Caco-2 (cell line): ENCODE results near the gene ZNF319. TPM values are rescaled to one million over a fixed set of nuclear protein-coding genes. Genes with fewer than 3 reads are reported as not detected.

Experiments
- BruUV-seq: library from RNA; stranded (reverse); fragments of 400-500 nt; replicated peaks from 2 replicates; lab custom pipeline; 2021; lab: Mats Ljungman, UMichigan
- CTCF ChIA-PET: fragments of 300-600 bp; sonication (Branson Sonifier 250); formaldehyde crosslinking; loops from one replicate; lab custom pipeline; 2022; ENCODE audit warnings: antibody characterized with exemption; lab: Charles Lee
- POLR2A ChIA-PET: fragments of 300-600 bp; sonication (Branson Sonifier 250); formaldehyde crosslinking; loops from one replicate; lab custom pipeline; 2022; ENCODE audit warnings: antibody characterized with exemption; lab: Charles Lee
- DNase-seq, 2 experiments: peaks; one replicate each; pipeline versions ENCODE4 v3.0.0 to v3.0.0-alpha.2; 2020 to 2022
- H3K27me3 ChIP-seq: replicated peaks from 2 replicates; pipeline ENCODE4 v1.6.0; 2011; ENCODE audit warnings: low read length; ENCODE audit not compliant: control insufficient read depth, insufficient read depth
- H3K36me3 ChIP-seq: 2 replicates; pipeline ENCODE4 v1.5.1; 2011; ENCODE audit warnings: low read length; ENCODE audit not compliant: control insufficient read depth, insufficient read depth
- H3K4me1 ChIP-seq: fragments of 250-450 bp; sonication (Bioruptor Pico); 2 replicates; pipeline ENCODE4 v1.5.1; 2020; ENCODE audit warnings: mild to moderate bottlenecking
- H3K4me3 ChIP-seq: 2 replicates; pipeline ENCODE4 v1.5.1; 2011; ENCODE audit warnings: low read depth, mild to moderate bottlenecking, control low read depth, low read length
- H3K9me3 ChIP-seq: fragments of 250-450 bp; sonication (Bioruptor Pico); 2 replicates; pipeline ENCODE4 v1.5.1; 2020; ENCODE audit warnings: mild to moderate bottlenecking, moderate library complexity
- H3K27ac Mint-ChIP-seq: one replicate; pipeline ENCODE4 v1.8.0; 2022; ENCODE audit warnings: mixed read lengths; ENCODE audit not compliant: unreplicated experiment
- H3K27me3 Mint-ChIP-seq: one replicate; pipeline ENCODE4 v1.8.0; 2022; ENCODE audit warnings: mixed read lengths; ENCODE audit not compliant: insufficient read depth, unreplicated experiment
- H3K36me3 Mint-ChIP-seq: one replicate; pipeline ENCODE4 v1.8.0; 2022; ENCODE audit warnings: mild to moderate bottlenecking, mixed read lengths; ENCODE audit not compliant: insufficient read depth, unreplicated experiment
- H3K4me1 Mint-ChIP-seq: one replicate; pipeline ENCODE4 v1.8.0; 2022; ENCODE audit warnings: low read depth, mixed read lengths; ENCODE audit not compliant: unreplicated experiment
- H3K4me3 Mint-ChIP-seq: one replicate; pipeline ENCODE4 v1.8.0; 2022; ENCODE audit warnings: mild to moderate bottlenecking, moderate library complexity, mixed read lengths; ENCODE audit not compliant: unreplicated experiment
- H3K9me3 Mint-ChIP-seq: one replicate; pipeline ENCODE4 v1.8.0; 2022; ENCODE audit warnings: mixed read lengths; ENCODE audit not compliant: unreplicated experiment
- CTCF ChIP-seq, 2 experiments: fragments of 200-600 bp in 1 of 2; IDR thresholded peaks; 1 replicate in 1 of 2; 2 replicates in 1 of 2; pipeline versions ENCODE4 v1.5.1 to v1.8.0; 2011 to 2022; ENCODE audit warnings: antibody characterized with exemption in 1 of 2, control low read depth in 1 of 2, inconsistent platforms in 1 of 2, low read depth in 1 of 2, low read length in 1 of 2, mild to moderate bottlenecking in 1 of 2, moderate library complexity in 1 of 2; ENCODE audit not compliant: insufficient read depth in 1 of 2, severe bottlenecking in 1 of 2, unreplicated experiment in 1 of 2
- intact Hi-C: fragments of 100-400 bp; cut with micrococcal nuclease; formaldehyde crosslinking; loops from one replicate; pipeline ENCODE4 v1.10.0; 2022; ENCODE audit not compliant: unreplicated experiment
- total RNA-seq: library from RNA; stranded (reverse); gene quantifications from 2 replicates; pipeline ENCODE4 v1.2.3, GENCODE V29; 2022

The ZNF319 gene
- total RNA-seq, 1 experiment from 2014 or later, result 16.3 TPM

GRCh38 chr16:57959804-57960203, 40.7 kb downstream of the ZNF319 start:
- Histone ChIP-seq H3K36me3 (no peaks in the 10 kb centered on the region), H3K27me3 (no peaks in the 10 kb centered on the region), H3K4me3 (no peak overlapping the region), H3K4me1 (no peaks in the 10 kb centered on the region), H3K9me3 (no peaks in the 10 kb centered on the region)
- Mint-ChIP-seq H3K4me3 (no peak overlapping the region), H3K27me3 (no peaks in the 10 kb centered on the region), H3K27ac (no peak overlapping the region), H3K36me3 (no peaks in the 10 kb centered on the region), H3K4me1 (peaks cover 17% of the 10 kb centered on the region), H3K9me3 (no peaks in the 10 kb centered on the region)
- no peak for TF ChIP-seq CTCF (IDR thresholded peaks at IDR 0.05; ENCODE audit: insufficient read depth in 1 of 2, low read depth in 1 of 2, low read length in 1 of 2, severe bottlenecking in 1 of 2, unreplicated experiment in 1 of 2)
- BruUV-seq, result no TSS peak
- ChIA-PET POLR2A (no interaction called here), CTCF (no interaction called here)
- DNase-seq, result no peak
- intact Hi-C loops, result no loop called here

GRCh38 chr16:57959121-57959520, 41.4 kb downstream of the ZNF319 start:
- Mint-ChIP-seq H3K4me3 (no peak overlapping the region), H3K9me3 (no peaks in the 10 kb centered on the region), H3K4me1 (peaks cover 17% of the 10 kb centered on the region), H3K27me3 (no peaks in the 10 kb centered on the region), H3K36me3 (peaks cover 1% of the 10 kb centered on the region), H3K27ac (no peak overlapping the region)
- intact Hi-C loops, result no loop called here
- CTCF ChIA-PET, result no interaction called here
- Histone ChIP-seq H3K4me1 (no peaks in the 10 kb centered on the region), H3K4me3 (no peak overlapping the region), H3K27me3 (no peaks in the 10 kb centered on the region), H3K9me3 (no peaks in the 10 kb centered on the region), H3K36me3 (no peaks in the 10 kb centered on the region)
- no peak for TF ChIP-seq CTCF (IDR thresholded peaks at IDR 0.05; ENCODE audit: insufficient read depth in 1 of 2, low read depth in 1 of 2, low read length in 1 of 2, severe bottlenecking in 1 of 2, unreplicated experiment in 1 of 2)
- DNase-seq, result no peak
- BruUV-seq, result no TSS peak
- POLR2A ChIA-PET, result no interaction called here

GRCh38 chr16:57958544-57958943, 41.9 kb downstream of the ZNF319 start:
- Histone ChIP-seq H3K4me3 (no peak overlapping the region), H3K27me3 (no peaks in the 10 kb centered on the region), H3K4me1 (no peaks in the 10 kb centered on the region), H3K36me3 (no peaks in the 10 kb centered on the region), H3K9me3 (no peaks in the 10 kb centered on the region)
- no TSS peak for BruUV-seq
- ChIA-PET CTCF (no interaction called here), POLR2A (no interaction called here)
- DNase-seq, result no peak
- peaks cover 7% of the 10 kb centered on the region for H3K36me3 Mint-ChIP-seq
- H3K27ac Mint-ChIP-seq, result no peak overlapping the region
- H3K4me1 Mint-ChIP-seq, result peaks cover 17% of the 10 kb centered on the region
- no peak overlapping the region for H3K4me3 Mint-ChIP-seq
- H3K9me3 Mint-ChIP-seq, result no peaks in the 10 kb centered on the region
- TF ChIP-seq CTCF (IDR thresholded peaks at IDR 0.05; ENCODE audit: insufficient read depth in 1 of 2, low read depth in 1 of 2, low read length in 1 of 2, severe bottlenecking in 1 of 2, unreplicated experiment in 1 of 2), result no peak
- H3K27me3 Mint-ChIP-seq, result no peaks in the 10 kb centered on the region
- intact Hi-C loops, result no loop called here
